B cell (primary cell): ENCODE results near the gene LDLRAD3. TPM values are rescaled to one million over a fixed set of nuclear protein-coding genes. Genes with fewer than 3 reads are reported as not detected.

Source experiments
- ATAC-seq: fragments of 200-7000 bp; cut with Tn5 transposase; one replicate; pipeline ENCODE4 v1.10.0; 2021; ENCODE audit warnings: low read depth, mild to moderate bottlenecking, moderate number of reproducible peaks, moderate library complexity
- CTCF ChIA-PET: fragments of 350-600 bp; sonication (Branson Sonifier 250); formaldehyde crosslinking; loops from one replicate; lab custom pipeline; 2021; ENCODE audit warnings: antibody characterized with exemption, inconsistent platforms; lab: Charles Lee
- POLR2A ChIA-PET: fragments of 350-600 bp; sonication (Branson Sonifier 250); formaldehyde crosslinking; loops from one replicate; lab custom pipeline; 2021; ENCODE audit warnings: antibody characterized with exemption; lab: Charles Lee
- DNase-seq: peaks from one replicate; pipeline ENCODE4 v3.0.0; 2013
- H2AFZ ChIP-seq: 2 replicates; pipeline ENCODE4 v1.6.1; 2012; ENCODE audit warnings: mild to moderate bottlenecking, low read depth, low read length; ENCODE audit not compliant: insufficient read depth, poor library complexity, severe bottlenecking
- H3K27ac ChIP-seq, 2 donors: 1 replicate in 1 of 2; 2 replicates in 1 of 2; pipeline ENCODE4 v1.5.1; 2012 to 2013; ENCODE audit warnings: low read length in 2 of 2, mild to moderate bottlenecking in 2 of 2, moderate library complexity in 1 of 2
- H3K27me3 ChIP-seq, 4 experiments: fragments of 200-600 bp in 1 of 4; sonication (generic) in 1 of 4; replicated peaks in 1 of 4; 1 replicate in 2 of 4; 2 replicates in 2 of 4; pipeline versions ENCODE4 v1.6.1 to v1.7.0; 2013 to 2016; ENCODE audit warnings: low read length in 3 of 4, mild to moderate bottlenecking in 2 of 4, mixed read lengths in 1 of 4, moderate library complexity in 1 of 4; ENCODE audit not compliant: insufficient read depth in 4 of 4, control insufficient read depth in 3 of 4; ENCODE audit errors: control extremely low read depth in 1 of 4
- H3K36me3 ChIP-seq, 2 experiments: replicated peaks in 1 of 2; 1 replicate in 1 of 2; 2 replicates in 1 of 2; pipeline versions ENCODE4 v1.6.1 to v1.7.1; 2013; ENCODE audit warnings: low read length in 1 of 2; ENCODE audit not compliant: insufficient read depth in 2 of 2, control insufficient read depth in 1 of 2; ENCODE audit errors: control extremely low read depth in 1 of 2, extremely low read depth in 1 of 2
- H3K4me1 ChIP-seq, 2 donors: fragments of 200-600 bp in 1 of 2; sonication (generic) in 1 of 2; 1 replicate in 1 of 2; 2 replicates in 1 of 2; pipeline versions ENCODE4 v1.5.1 to v1.6.1; 2013 to 2017; ENCODE audit warnings: low read length in 2 of 2; ENCODE audit not compliant: control insufficient read depth in 2 of 2, insufficient read depth in 2 of 2
- H3K4me2 ChIP-seq: replicated peaks from 2 replicates; pipeline ENCODE3; 2012; ENCODE audit warnings: mild to moderate bottlenecking, low read depth, low read length; ENCODE audit not compliant: poor library complexity, severe bottlenecking
- H3K4me3 ChIP-seq, 5 experiments: fragments of 200-600 bp in 1 of 5; sonication (generic) in 1 of 5; 1 replicate in 3 of 5; 2 replicates in 2 of 5; pipeline versions ENCODE4 v1.5.1 to v1.7.0; 2011 to 2016; ENCODE audit warnings: low read length in 4 of 5, mild to moderate bottlenecking in 4 of 5, low read depth in 2 of 5, control low read depth in 1 of 5, moderate library complexity in 1 of 5; ENCODE audit not compliant: insufficient read depth in 1 of 5; ENCODE audit errors: control extremely low read depth in 1 of 5, extremely low read depth in 1 of 5
- H3K79me2 ChIP-seq: fragments of 200-600 bp; sonication (generic); one replicate; pipeline ENCODE4 v1.6.0; 2016; ENCODE audit warnings: low read length; ENCODE audit not compliant: control insufficient read depth, insufficient read depth
- H3K9ac ChIP-seq: fragments of 200-600 bp; sonication (generic); 2 replicates; pipeline ENCODE4 v1.6.1; 2017; ENCODE audit warnings: mild to moderate bottlenecking, low read length, moderate library complexity
- H3K9me3 ChIP-seq, 3 donors: one replicate each; pipeline versions ENCODE4 v1.6.1 to v1.7.1; 2013; ENCODE audit warnings: low read length in 2 of 3; ENCODE audit not compliant: control insufficient read depth in 2 of 3, insufficient read depth in 1 of 3; ENCODE audit errors: control extremely low read depth in 1 of 3
- H4K20me1 ChIP-seq: 2 replicates; pipeline ENCODE4 v1.6.0; 2012; ENCODE audit warnings: mild to moderate bottlenecking, low read length; ENCODE audit not compliant: insufficient read depth, control insufficient read depth, poor library complexity, severe bottlenecking
- H3K27ac Mint-ChIP-seq: one replicate; pipeline ENCODE4 v1.8.0; 2021; ENCODE audit warnings: mixed read lengths
- H3K27me3 Mint-ChIP-seq: one replicate; pipeline ENCODE4 v1.8.0; 2021; ENCODE audit warnings: mixed read lengths
- H3K4me1 Mint-ChIP-seq: one replicate; pipeline ENCODE4 v1.8.0; 2021; ENCODE audit warnings: mixed read lengths
- H3K4me3 Mint-ChIP-seq: one replicate; pipeline ENCODE4 v1.8.0; 2021; ENCODE audit warnings: mixed read lengths
- H3K9me3 Mint-ChIP-seq: one replicate; pipeline ENCODE4 v1.8.0; 2022; ENCODE audit warnings: mixed read lengths; ENCODE audit not compliant: insufficient read depth
- CTCF ChIP-seq: fragments of 200-600 bp; IDR thresholded peaks from one replicate; pipeline ENCODE4 v1.8.0; 2022; ENCODE audit warnings: antibody characterized with exemption, mild to moderate bottlenecking
- EZH2 ChIP-seq: IDR thresholded peaks from 2 replicates; pipeline ENCODE4 v1.6.1; 2012; ENCODE audit warnings: borderline replicate concordance, low read depth, mild to moderate bottlenecking, moderate library complexity, low read length; ENCODE audit not compliant: insufficient read depth, poor library complexity, severe bottlenecking
- WGBS: methylation state at CpG from one replicate; pipeline ENCODE4 v1.1.5; 2013; ENCODE audit warnings: missing lambda C conversion rate; ENCODE audit not compliant: insufficient coverage; 5-methylcytosine and 5-hydroxymethylcytosine counted together
- intact Hi-C: fragments of 100-400 bp; cut with micrococcal nuclease; formaldehyde crosslinking; loops from one replicate; pipeline ENCODE4 v1.10.0; 2022
- polyA plus RNA-seq: library from polyadenylated mRNA; depleted of rRNA; stranded (reverse); fragments of >200 nt; gene quantifications from 2 replicates; pipeline ENCODE4 v1.2.3, GENCODE V29; 2012
- total RNA-seq, 2 donors: library from RNA; stranded (reverse); fragments of 120-200 nt in 1 of 2; gene quantifications; 1 replicate in 1 of 2; 2 replicates in 1 of 2; pipeline versions ENCODE4 v1.2.3 to v1.2.4, GENCODE V29; 2013 to 2022

The LDLRAD3 gene
- total and polyA plus RNA-seq, 2 donors (not counting 1 experiment from before 2014, with no cell fraction given), result 0.01 TPM; not detected in 1

GRCh38 chr11:36065436-36065835, 121.6 kb downstream of the LDLRAD3 start:
- Mint-ChIP-seq H3K4me1 (peaks cover 2% of the 10 kb centered on the region), H3K27ac (no peak overlapping the region), H3K4me3 (no peak overlapping the region), H3K9me3 (peaks cover 4% of the 10 kb centered on the region), H3K27me3 (peaks cover 22% of the 10 kb centered on the region)
- Histone ChIP-seq H3K4me2 (no peak overlapping the region), H4K20me1 (no peaks in the 10 kb centered on the region), H3K27ac (no peak overlapping the region), H3K4me1 (no peaks in the 10 kb centered on the region), H2AFZ (no peak overlapping the region), H3K4me3 (no peak overlapping the region), H3K79me2 (no peaks in the 10 kb centered on the region), H3K36me3 (no peaks in the 10 kb centered on the region), H3K9me3 (peaks cover 0 to 12% (median 3%) of the 10 kb centered on the region in 3 donors), H3K9ac (no peak overlapping the region), H3K27me3 (no peaks in the 10 kb centered on the region)
- ATAC-seq, result no peak
- TF ChIP-seq CTCF (no peak), EZH2 (no peak)
- ChIA-PET CTCF (no interaction called here), POLR2A (no interaction called here)
- DNase-seq, result no peak
- whole genome bisulfite sequencing, result 86% methylated on average over 1 of the region's 2 CpGs
- intact Hi-C loops, result no loop called here

GRCh38 chr11:36066891-36067290, 123.0 kb downstream of the LDLRAD3 start:
- POLR2A ChIA-PET, result no interaction called here
- 84% methylated on average over 3 of the region's 4 CpGs for WGBS
- no peaks in the 10 kb centered on the region for H3K4me1 Mint-ChIP-seq

More at GRCh38 chr11:36066891-36067290, 123.0 kb downstream of the LDLRAD3 start:
- H3K4me3 Mint-ChIP-seq, result no peak overlapping the region
- Histone ChIP-seq H3K4me3 (no peak overlapping the region), H4K20me1 (no peaks in the 10 kb centered on the region), H3K79me2 (no peaks in the 10 kb centered on the region), H3K9me3 (peaks cover 0 to 8% (median 3%) of the 10 kb centered on the region in 3 donors), H2AFZ (no peak overlapping the region), H3K4me1 (no peaks in the 10 kb centered on the region), H3K9ac (no peak overlapping the region), H3K4me2 (no peak overlapping the region), H3K27ac (no peak overlapping the region), H3K36me3 (no peaks in the 10 kb centered on the region), H3K27me3 (no peaks in the 10 kb centered on the region)
- intact Hi-C loops, result no loop called here
- H3K9me3 Mint-ChIP-seq, result peaks cover 4% of the 10 kb centered on the region
- ATAC-seq (no peak), DNase-seq (no peak)
- H3K27me3 Mint-ChIP-seq, result peaks cover 23% of the 10 kb centered on the region
- CTCF ChIA-PET, result no interaction called here
- TF ChIP-seq EZH2 (no peak), CTCF (no peak)
- no peak overlapping the region for H3K27ac Mint-ChIP-seq
